ENCODE measurements around the gene LAMA2. TPM values are rescaled to one million over a fixed set of nuclear protein-coding genes. Genes with fewer than 3 reads are reported as not detected.
A peak's percentile ranks its signal among the peaks of the same experiment; 100 is the strongest.

LAMA2 gene
- polyA plus RNA-seq, 1 donor from 2014 or later, result 2.5 TPM

DNA sequence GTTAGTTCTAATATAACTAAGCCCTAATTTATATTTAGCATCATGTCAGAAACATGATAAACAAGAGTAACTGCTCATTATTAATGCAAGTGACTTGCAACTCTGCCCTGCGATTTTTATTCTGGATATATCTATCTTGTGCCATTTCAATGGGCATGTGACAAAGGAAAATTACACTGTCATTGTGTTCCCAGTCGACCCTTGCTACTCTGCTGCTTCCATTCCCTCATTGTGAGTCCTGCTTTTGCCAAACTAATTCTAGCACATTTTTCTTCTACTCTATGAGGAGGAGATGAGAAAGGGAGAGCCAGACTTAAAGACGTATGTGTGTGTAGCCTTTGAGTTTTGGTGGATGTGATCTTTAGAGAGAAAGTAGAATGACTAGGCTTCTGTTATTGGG is 551.2 kb downstream of the LAMA2 start:
- Histone ChIP-seq H3K9me2 (ENCODE audit: insufficient read depth, low read length) (no peaks in the 10 kb centered on the region), H4K20me1 (ENCODE audit: insufficient read depth) (no peaks in the 10 kb centered on the region), H3K4me3 (ENCODE audit: low read length) (no peak overlapping the region), H3K4me2 (ENCODE audit: low read length) (no peak overlapping the region), H3F3A (ENCODE audit: insufficient read depth, low read length, poor library complexity, severe bottlenecking) (no peaks in the 10 kb centered on the region), H3K27ac (ENCODE audit: low read length) (no peak overlapping the region), H3K27me3 (ENCODE audit: insufficient read depth, low read depth, low read length) (no peaks in the 10 kb centered on the region), H3K9me3 (ENCODE audit: low read length) (no peaks in the 10 kb centered on the region), H2AFZ (ENCODE audit: low read depth, low read length) (no peak overlapping the region), H3K79me2 (replicated peaks; ENCODE audit: insufficient read depth, low read length) (no peaks in the 10 kb centered on the region), H3K36me3 (ENCODE audit: insufficient read depth, low read length) (no peaks in the 10 kb centered on the region), H3K9ac (ENCODE audit: low read length) (no peak overlapping the region)
- TF ChIP-seq EZH2 (IDR thresholded peaks at IDR 0.05; ENCODE audit: borderline replicate concordance, insufficient read depth, low read length, poor library complexity, severe bottlenecking), result no peak

DNA sequence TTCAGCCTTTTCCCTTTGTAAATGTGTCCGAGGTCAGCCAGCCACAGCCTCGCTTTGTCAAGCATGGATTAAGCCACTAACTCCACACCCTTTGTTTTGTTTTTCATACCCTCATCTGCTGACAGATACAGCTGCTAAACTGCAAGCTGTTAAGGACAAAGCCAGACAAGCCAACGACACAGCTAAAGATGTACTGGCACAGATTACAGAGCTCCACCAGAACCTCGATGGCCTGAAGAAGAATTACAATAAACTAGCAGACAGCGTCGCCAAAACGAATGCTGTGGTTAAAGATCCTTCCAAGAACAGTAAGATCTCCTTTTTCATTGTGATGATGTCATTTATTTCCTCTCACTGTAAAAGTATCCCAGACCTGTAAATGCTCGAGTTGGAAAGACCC is 557.8 kb downstream of the LAMA2 start:
- H3F3A ChIP-seq (ENCODE audit: insufficient read depth, low read length, poor library complexity, severe bottlenecking), result no peaks in the 10 kb centered on the region
- no peaks in the 10 kb centered on the region for H3K79me2 ChIP-seq (replicated peaks; ENCODE audit: insufficient read depth, low read length)
- TF ChIP-seq EZH2 (IDR thresholded peaks at IDR 0.05; ENCODE audit: borderline replicate concordance, insufficient read depth, low read length, poor library complexity, severe bottlenecking) (no peak), CTCF (IDR thresholded peaks at IDR 0.05; ENCODE audit: poor library complexity, severe bottlenecking) (peak; percentile 23), REST (IDR thresholded peaks at IDR 0.05; ENCODE audit: borderline replicate concordance) (no peak), EP300 (conservative IDR thresholded peaks at IDR 0.05; ENCODE audit: poor library complexity, severe bottlenecking) (no peak)
- H3K9me3 ChIP-seq (ENCODE audit: low read length), result no peaks in the 10 kb centered on the region
- H3K9ac ChIP-seq (ENCODE audit: low read length), result no peak overlapping the region
- H4K20me1 ChIP-seq (ENCODE audit: insufficient read depth), result no peaks in the 10 kb centered on the region
- H3K9me2 ChIP-seq (ENCODE audit: insufficient read depth, low read length), result no peaks in the 10 kb centered on the region
- no peaks in the 10 kb centered on the region for H3K36me3 ChIP-seq (ENCODE audit: insufficient read depth, low read length)
- no peak overlapping the region for H3K4me3 ChIP-seq (ENCODE audit: low read length)
- H3K4me2 ChIP-seq (ENCODE audit: low read length), result no peak overlapping the region
- no peak overlapping the region for H2AFZ ChIP-seq (ENCODE audit: low read depth, low read length)
- no peak overlapping the region for H3K27ac ChIP-seq (ENCODE audit: low read length)
- no peaks in the 10 kb centered on the region for H3K27me3 ChIP-seq (ENCODE audit: insufficient read depth, low read depth, low read length)

GRCh38 chr6:129444683-129445082 is 561.7 kb downstream of the LAMA2 start:
- H3K79me2 ChIP-seq (replicated peaks; ENCODE audit: insufficient read depth, low read length), result no peaks in the 10 kb centered on the region
- H3K36me3 ChIP-seq (ENCODE audit: insufficient read depth, low read length), result no peaks in the 10 kb centered on the region
- H3K4me2 ChIP-seq (ENCODE audit: low read length), result no peak overlapping the region
- no peak overlapping the region for H3K9ac ChIP-seq (ENCODE audit: low read length)
- H2AFZ ChIP-seq (ENCODE audit: low read depth, low read length), result no peak overlapping the region
- TF ChIP-seq SMC3 (conservative IDR thresholded peaks at IDR 0.05; ENCODE audit: poor library complexity), result no peak
- no peak for TF ChIP-seq EZH2 (IDR thresholded peaks at IDR 0.05; ENCODE audit: borderline replicate concordance, insufficient read depth, low read length, poor library complexity, severe bottlenecking)
- TF ChIP-seq TAF1 (IDR thresholded peaks at IDR 0.05; ENCODE audit: low read depth), result no peak
- no peak for TF ChIP-seq EP300 (conservative IDR thresholded peaks at IDR 0.05; ENCODE audit: poor library complexity, severe bottlenecking)
- no peak for TF ChIP-seq MXI1 (conservative IDR thresholded peaks at IDR 0.05; ENCODE audit: poor library complexity, severe bottlenecking)
- TF ChIP-seq CTCF (IDR thresholded peaks at IDR 0.05; ENCODE audit: poor library complexity, severe bottlenecking), result no peak
- TF ChIP-seq POLR2AphosphoS5 (IDR thresholded peaks at IDR 0.05), result no peak
- TF ChIP-seq RAD21 (conservative IDR thresholded peaks at IDR 0.05), result no peak
- no peak for TF ChIP-seq REST (IDR thresholded peaks at IDR 0.05; ENCODE audit: borderline replicate concordance)
- no peaks in the 10 kb centered on the region for H4K20me1 ChIP-seq (ENCODE audit: insufficient read depth)
- H3K27me3 ChIP-seq (ENCODE audit: insufficient read depth, low read depth, low read length), result no peaks in the 10 kb centered on the region
- no peak overlapping the region for H3K4me3 ChIP-seq (ENCODE audit: low read length)
- H3K9me3 ChIP-seq (ENCODE audit: low read length), result no peaks in the 10 kb centered on the region
- no peaks in the 10 kb centered on the region for H3F3A ChIP-seq (ENCODE audit: insufficient read depth, low read length, poor library complexity, severe bottlenecking)
- no peaks in the 10 kb centered on the region for H3K9me2 ChIP-seq (ENCODE audit: insufficient read depth, low read length)
- H3K27ac ChIP-seq (ENCODE audit: low read length), result no peak overlapping the region
